ENCODE measurements around the gene CDKN1C.

CDKN1C gene

DNA sequence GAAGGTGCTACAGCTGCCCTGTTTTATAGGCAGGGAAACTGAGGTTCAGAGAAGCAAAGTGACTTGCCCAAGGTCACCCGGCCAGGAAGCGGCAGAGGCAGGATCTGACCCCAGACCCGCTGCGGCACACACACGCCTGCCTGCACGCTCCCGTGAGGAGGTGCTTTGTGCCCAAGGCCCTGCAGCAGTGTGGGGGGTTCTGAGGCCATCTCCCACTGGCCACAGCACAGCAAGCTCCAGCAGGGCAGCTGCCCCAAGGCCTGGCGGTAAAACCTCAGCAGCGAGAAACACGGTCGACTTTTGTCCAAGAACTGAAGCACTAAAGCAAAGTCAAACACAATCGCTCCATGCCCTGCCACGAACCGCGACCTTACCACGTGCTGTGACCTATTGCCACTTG lies 42.7 kb downstream of the CDKN1C start:
- no peak for DNase-seq

- DNase-seq: no peak
Measured at GRCh38 chr11:2841411-2842190, 44.0 kb downstream of the CDKN1C start.

DNA sequence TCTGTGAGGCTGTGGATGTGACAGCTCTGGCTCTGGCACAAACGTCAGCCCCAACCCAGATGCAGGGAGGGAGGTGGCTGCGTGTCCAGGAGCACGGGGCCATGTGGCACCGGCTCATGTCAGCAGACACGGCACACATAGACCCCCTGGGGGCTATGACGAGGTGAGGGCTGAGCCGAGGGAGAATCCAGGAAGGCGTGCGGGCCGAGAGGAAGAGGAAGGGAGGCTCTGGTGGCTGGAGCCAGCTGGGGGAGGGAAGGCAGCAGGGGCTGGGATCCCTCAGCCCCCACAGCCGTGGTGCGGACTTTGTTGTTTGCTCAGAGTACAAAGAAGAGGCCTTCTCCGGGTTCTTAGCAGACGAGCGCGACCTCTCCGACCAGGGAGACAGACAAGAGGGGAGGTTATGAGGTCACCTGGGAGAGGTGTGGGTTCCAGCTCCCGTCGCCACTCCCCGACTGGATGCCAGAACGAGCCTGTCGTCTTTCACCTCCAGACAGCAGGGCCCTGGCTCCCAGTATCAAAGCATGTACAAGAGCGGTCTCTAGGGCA lies 46.1 kb downstream of the CDKN1C start:
- no peak for DNase-seq

DNA sequence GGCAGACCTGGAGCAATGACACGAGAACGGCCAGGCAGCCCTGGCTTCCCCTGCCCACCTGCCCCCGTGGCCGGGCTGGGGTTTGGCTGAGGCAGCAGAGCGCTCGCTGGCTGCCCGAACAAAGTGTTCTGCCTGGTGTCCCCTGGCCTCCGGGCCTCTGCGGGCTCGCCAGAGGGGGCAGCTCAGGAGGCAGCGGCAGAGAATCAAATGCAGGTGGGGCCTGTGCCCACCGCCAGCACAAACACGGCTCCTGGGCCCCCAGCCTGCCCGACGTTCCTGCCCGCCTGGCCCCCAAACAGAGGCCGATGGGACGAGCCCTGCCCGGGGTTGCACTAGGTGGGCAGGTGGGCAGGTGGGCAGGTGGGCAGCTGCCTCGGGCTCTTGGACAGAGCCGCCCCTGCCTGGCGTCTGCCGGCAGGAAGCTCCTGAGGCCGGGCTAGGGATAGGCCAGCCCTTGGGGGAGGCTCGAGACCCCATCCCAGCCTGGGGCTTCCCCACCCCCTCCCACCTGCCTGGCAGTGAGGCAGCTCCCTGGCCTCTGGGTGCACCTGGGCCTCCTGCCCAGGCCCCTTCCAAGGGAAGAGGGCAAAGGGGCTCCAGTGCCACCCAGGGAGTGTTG lies 46.8 kb downstream of the CDKN1C start:
- no peak for DNase-seq

DNA sequence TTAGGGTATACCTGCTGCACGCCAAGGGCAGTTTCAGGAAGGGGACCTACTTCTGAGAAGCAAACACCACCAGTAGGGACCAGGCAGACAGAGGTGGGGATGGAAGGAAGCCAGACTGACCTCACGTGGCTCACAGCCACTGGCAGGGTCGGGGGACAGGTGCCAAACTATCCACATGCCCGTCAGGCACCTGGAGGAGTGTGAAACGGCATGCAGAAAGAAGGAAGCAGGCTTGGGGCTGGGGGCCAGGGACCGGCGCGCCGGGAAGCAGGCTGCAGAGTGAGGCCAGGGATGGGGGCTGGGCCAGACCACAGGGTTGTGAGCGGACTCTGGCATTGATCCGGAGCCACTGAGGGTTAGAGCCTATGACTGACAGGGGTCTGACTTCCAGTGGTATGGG lies 47.5 kb downstream of the CDKN1C start:
- DNase-seq: no peak

DNA sequence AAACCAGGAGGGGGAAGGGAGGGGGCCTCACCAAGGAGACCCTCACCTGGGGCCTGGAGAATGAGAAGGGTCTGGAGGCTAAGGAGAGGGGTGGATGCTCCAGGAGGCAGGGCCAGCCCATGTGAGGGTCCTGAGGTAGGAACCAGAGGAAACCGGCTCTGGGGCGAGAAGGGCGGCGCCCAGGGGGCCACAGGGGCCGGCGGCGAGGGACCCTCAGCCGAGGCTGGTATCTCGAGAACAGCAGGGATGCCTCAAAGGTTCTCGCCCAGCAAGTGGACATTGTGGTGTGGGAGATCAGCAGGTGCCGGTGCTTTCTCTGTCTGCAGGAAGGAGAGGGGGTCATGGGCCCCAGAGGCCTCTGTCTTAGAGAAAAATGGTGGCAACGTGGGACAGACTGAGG lies 47.9 kb downstream of the CDKN1C start:
- no peak for DNase-seq

DNA sequence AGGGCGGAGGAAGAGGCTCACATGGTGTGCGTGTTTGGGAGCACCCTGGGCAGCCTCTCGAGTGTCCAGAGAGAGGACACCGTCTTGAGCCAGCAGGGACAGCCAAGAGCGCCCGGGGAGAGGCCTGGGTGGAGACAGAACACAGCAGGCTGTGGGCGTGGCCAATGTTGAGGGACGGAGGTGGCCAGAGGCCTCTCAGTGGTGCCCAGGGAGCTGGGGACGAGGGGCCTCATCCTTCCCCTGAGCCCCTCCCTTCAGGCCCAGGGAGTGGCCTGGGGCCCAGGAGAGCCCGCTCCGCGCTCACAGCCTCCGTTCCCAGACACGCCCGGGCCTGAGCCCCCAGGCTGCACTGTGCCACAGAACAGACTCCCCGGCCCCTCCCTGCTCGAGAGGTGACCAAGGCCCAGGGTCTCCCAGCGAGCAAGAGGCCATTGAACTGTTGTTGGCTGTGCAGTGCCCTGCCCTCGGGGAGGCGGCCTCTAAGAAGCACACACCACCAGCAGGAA lies 48.4 kb downstream of the CDKN1C start:
- DNase-seq: no peak

GRCh38 chr11:2836315-2837095 lies 49.1 kb downstream of the CDKN1C start:
- no peak for DNase-seq

DNA sequence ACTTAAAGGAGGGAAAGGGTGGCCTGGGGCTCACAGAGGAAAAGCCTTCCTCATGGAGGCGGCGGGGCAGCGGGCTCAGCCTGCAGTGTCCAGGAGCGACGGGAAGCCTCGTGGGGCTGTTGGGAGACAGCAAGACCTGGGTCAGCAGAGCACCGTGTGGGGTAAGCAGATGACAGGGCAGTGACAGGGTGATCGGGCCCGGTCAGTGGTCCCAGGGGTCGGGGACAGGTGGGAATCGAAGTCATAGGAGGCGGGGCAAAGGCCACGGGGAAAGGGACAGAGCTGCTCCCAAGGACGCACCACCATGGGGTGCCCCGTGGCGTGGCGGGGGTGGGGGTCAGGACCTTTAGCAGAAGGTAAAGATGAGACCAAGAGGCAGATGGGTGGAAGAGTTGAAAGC lies 49.8 kb downstream of the CDKN1C start:
- DNase-seq: no peak

- DNase-seq: no peak
Measured at GRCh38 chr11:2835296-2835695, 50.3 kb downstream of the CDKN1C start.

- DNase-seq: no peak
Measured at GRCh38 chr11:2834503-2835273, 50.9 kb downstream of the CDKN1C start.

DNA sequence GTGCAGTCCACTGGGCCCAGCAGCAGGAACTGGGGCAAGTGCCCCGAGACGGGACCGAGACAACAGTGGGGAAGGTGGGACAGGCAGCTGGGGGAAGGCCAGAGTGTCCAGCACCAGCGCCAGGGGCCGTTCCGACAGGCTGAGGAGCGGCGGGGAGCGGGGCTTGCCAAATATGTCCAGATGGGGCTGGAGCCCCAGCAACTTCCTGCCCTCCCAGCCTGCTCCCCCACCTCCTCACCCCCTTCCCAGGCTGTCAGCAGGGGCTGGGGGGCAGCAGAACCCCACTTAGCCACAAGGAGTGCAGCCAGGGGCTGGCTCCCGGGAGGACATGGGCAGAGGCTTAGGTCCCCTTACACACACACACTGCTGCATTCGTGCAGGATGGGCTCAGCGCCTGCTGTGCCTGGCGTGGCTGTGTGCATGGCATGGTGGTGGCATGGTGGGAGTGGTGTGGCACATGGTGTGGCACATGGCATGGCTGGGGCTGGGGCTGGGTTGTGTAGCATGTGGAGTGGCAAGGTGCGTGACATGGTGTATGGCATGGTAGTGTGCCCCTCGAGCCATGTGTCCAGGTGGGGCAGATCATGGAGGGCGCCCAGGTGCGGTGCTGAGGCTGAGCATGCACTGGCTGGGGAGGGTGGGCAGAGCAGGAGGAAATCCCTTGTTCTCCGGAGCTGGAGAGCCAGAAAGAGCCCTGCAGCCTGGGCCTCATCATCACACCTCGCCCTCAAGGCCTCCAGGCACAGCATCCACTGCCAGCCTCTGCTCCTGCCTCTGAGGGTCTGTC lies 51.7 kb downstream of the CDKN1C start:
- no peak for DNase-seq
